Esophagus squamous epithelium (tissue), 5 donors: ENCODE results near the gene FTCDNL1. TPM values are rescaled to one million over a fixed set of nuclear protein-coding genes. Genes with fewer than 3 reads are reported as not detected.

Source experiments
- DNase-seq: peaks from one replicate; lab custom pipeline; 2025; lab: John Stamatoyannopoulos, UW
- H3K27ac ChIP-seq, 4 donors: fragments of 200-600 bp; sonication (generic); one replicate each; pipeline ENCODE4 v1.5.1; 2016 to 2019; ENCODE audit warnings: mild to moderate bottlenecking in 1 of 4
- H3K27me3 ChIP-seq, 4 donors: fragments of 200-600 bp; sonication (generic); 1 replicate in 3 of 4; 2 replicates in 1 of 4; pipeline versions ENCODE4 v1.5.1 to v1.6.0; 2017 to 2021; ENCODE audit warnings: antibody characterized with exemption in 1 of 4
- H3K36me3 ChIP-seq, 3 donors: fragments of 200-600 bp; sonication (generic); one replicate each; pipeline ENCODE4 v1.5.1; 2016 to 2019
- H3K4me1 ChIP-seq, 3 donors: fragments of 200-600 bp; sonication (generic); one replicate each; pipeline ENCODE4 v1.5.1; 2017 to 2019
- H3K4me3 ChIP-seq, 4 donors: fragments of 200-600 bp; sonication (generic); 1 replicate in 3 of 4; 2 replicates in 1 of 4; pipeline ENCODE4 v1.5.1; 2016 to 2019; ENCODE audit warnings: mild to moderate bottlenecking in 2 of 4, moderate library complexity in 1 of 4
- H3K9me3 ChIP-seq, 3 donors: fragments of 200-600 bp; sonication (generic); one replicate each; pipeline ENCODE4 v1.5.1; 2016 to 2019
- POLR2A ChIP-seq, 4 donors: fragments of 450-650 bp; IDR thresholded peaks; one replicate each; pipeline ENCODE4 v1.6.1; 2017; ENCODE audit warnings: antibody characterized with exemption in 4 of 4, mild to moderate bottlenecking in 4 of 4, moderate library complexity in 3 of 4
- WGBS, 2 donors: methylation state at CpG; one replicate each; pipeline ENCODE4 v1.1.5; 2018; 5-methylcytosine and 5-hydroxymethylcytosine counted together
- intact Hi-C: fragments of 100-400 bp; cut with DNase I; formaldehyde crosslinking; loops from one replicate; pipeline ENCODE4 v1.15.0; 2022
- total RNA-seq, 4 donors: library from RNA; depleted of rRNA; stranded (reverse); fragments of >200 nt; gene quantifications; one replicate each; pipeline ENCODE4 v1.1.0, GENCODE V29; 2016
- TF ChIP-seq, protein P1 (sequence below), 6 experiments: fragments of 450-650 bp in 4 of 6; fragments of 200-600 bp in 2 of 6; sonication (generic) in 2 of 6; IDR thresholded peaks; one replicate each; pipeline ENCODE4 v1.5.1; 2016 to 2019; ENCODE audit warnings: antibody characterized with exemption in 6 of 6, mild to moderate bottlenecking in 4 of 6, moderate library complexity in 4 of 6
- donor health status: DM: yes; HTN: yes; CAD: no.

The FTCDNL1 gene
- total RNA-seq, 4 donors from 2014 or later: 1.3 to 5.0 (median 2.6) TPM

DNA sequence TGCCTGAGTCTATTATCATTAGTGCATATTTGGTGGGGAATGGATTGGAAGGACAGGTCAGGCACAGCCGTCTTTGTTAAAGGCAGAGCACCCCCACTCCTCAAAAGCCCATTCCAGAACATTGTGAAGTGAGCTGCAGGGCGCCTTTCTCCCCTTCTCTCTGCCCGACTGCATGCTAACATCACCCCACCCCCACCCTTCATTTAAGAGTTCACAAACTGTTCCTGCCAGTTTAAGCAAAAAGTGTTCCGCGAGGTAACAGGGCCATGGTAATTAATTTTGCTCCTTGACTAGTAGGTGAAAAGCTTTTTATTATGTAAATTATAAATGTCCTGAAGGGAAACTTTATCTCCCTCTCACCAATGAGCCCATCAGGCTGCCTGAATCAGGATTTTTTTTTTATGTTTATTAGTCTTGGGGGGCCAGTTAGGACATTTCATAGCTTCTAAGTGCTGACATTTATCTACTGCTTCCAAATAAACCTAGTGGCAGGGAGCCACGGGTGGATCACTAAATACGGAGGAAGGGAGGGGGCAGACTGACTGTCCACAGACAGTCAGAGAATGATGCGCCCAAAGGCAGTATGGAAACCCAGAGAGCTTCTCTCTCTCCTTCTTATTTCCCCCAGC, 99.4 kb downstream of the FTCDNL1 start:
- no peak overlapping the region for H3K4me3 ChIP-seq
- H3K36me3 ChIP-seq: no peaks in the 10 kb centered on the region
- H3K27ac ChIP-seq: no peak overlapping the region
- H3K9me3 ChIP-seq: no peaks in the 10 kb centered on the region
- TF ChIP-seq, protein P1, sequence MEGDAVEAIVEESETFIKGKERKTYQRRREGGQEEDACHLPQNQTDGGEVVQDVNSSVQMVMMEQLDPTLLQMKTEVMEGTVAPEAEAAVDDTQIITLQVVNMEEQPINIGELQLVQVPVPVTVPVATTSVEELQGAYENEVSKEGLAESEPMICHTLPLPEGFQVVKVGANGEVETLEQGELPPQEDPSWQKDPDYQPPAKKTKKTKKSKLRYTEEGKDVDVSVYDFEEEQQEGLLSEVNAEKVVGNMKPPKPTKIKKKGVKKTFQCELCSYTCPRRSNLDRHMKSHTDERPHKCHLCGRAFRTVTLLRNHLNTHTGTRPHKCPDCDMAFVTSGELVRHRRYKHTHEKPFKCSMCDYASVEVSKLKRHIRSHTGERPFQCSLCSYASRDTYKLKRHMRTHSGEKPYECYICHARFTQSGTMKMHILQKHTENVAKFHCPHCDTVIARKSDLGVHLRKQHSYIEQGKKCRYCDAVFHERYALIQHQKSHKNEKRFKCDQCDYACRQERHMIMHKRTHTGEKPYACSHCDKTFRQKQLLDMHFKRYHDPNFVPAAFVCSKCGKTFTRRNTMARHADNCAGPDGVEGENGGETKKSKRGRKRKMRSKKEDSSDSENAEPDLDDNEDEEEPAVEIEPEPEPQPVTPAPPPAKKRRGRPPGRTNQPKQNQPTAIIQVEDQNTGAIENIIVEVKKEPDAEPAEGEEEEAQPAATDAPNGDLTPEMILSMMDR (IDR thresholded peaks at IDR 0.05): no peak
- TF ChIP-seq POLR2A (IDR thresholded peaks at IDR 0.05): no peak
- no peak for DNase-seq
- no peaks in the 10 kb centered on the region for H3K27me3 ChIP-seq
- intact Hi-C loops: no loop called here
- H3K4me1 ChIP-seq: peaks cover 0 to 1% (median 0%) of the 10 kb centered on the region in 3 donors
- 45 to 49% methylated on average over 6 to 7 of the region's 8 CpGs for WGBS, 2 donors

DNA sequence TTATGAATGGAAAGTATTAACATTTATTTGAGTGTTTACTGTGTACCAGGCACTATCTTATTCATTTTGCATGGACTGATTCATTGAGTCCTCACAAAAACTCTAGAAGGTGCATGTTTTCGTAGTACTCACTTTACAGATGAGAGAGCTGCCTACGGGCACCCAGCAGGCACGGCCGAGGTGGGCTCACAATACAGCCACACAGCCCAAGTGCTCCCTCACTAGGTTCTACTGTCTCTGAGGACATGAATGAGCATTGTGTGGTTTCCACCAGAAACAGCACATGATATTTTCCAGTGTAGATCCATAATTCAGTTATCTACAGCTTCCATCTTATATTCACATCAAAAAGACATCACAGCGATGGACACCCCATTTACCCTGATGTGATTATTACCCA, 101.4 kb downstream of the FTCDNL1 start:
- TF ChIP-seq, protein P1 (IDR thresholded peaks at IDR 0.05): no peak
- intact Hi-C loops: no loop called here
- no peak for DNase-seq
- WGBS, 2 donors: 92 to 94% methylated on average over 5 of the region's 5 CpGs
- Histone ChIP-seq H3K36me3 (no peaks in the 10 kb centered on the region), H3K9me3 (no peaks in the 10 kb centered on the region), H3K27me3 (no peaks in the 10 kb centered on the region), H3K4me3 (no peak overlapping the region), H3K4me1 (no peaks in the 10 kb centered on the region), H3K27ac (no peak overlapping the region)

DNA sequence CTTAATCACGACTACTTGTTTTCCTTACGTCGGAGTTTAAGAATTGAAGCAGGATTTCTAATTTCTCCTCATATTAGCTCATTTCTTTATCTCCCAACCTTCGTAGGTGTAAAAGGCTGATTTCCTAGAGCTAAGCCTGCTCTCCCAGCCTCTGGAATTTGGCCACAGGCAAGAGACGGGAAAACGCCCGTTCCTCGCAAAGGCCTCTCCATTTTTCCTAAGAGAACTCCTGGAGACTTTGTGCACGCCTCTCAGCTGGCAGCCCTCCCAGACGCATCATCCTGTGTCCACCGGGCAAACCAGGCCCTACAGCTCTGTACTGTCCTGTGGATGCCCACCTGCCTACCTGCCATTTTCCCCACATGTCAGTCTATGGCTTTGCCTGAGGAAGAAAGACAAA, 106.3 kb downstream of the FTCDNL1 start:
- Histone ChIP-seq H3K27ac (peak overlapping the region in 2 of 4 donors; percentile 34 to 36), H3K4me3 (no peak overlapping the region), H3K4me1 (peaks cover 0 to 5% (median 2%) of the 10 kb centered on the region in 3 donors), H3K36me3 (no peaks in the 10 kb centered on the region), H3K27me3 (peaks cover 0 to 3% (median 0%) of the 10 kb centered on the region in 4 donors), H3K9me3 (no peaks in the 10 kb centered on the region)
- no peak for DNase-seq
- no peak for TF ChIP-seq POLR2A (IDR thresholded peaks at IDR 0.05)
- TF ChIP-seq, protein P1 (IDR thresholded peaks at IDR 0.05): no peak
- 73 to 82% methylated on average over 11 of the region's 11 CpGs for WGBS, 2 donors
- intact Hi-C loops: no loop called here

DNA sequence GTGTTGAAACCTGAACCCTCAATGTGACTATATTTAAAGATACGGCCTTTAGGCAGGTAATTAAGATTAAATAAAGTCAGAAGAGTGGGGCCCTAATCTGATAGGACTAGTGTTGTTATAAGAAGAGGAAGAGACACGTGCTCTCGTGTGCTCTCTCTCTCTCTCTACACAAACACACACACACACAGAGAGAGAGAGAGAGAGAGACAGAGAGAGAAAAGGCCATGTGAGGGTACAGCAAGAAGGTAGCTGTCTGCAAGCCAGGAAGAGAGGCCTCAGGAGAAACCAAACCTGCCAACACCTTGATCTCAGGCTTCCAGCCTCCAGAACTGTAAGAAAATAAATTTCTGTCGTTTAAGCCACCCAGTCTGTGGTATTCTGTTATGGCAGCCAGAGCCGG, 106.7 kb downstream of the FTCDNL1 start:
- TF ChIP-seq, protein P1 (IDR thresholded peaks at IDR 0.05): no peak
- TF ChIP-seq POLR2A (IDR thresholded peaks at IDR 0.05): no peak
- no peak for DNase-seq
- Histone ChIP-seq H3K36me3 (no peaks in the 10 kb centered on the region), H3K9me3 (no peaks in the 10 kb centered on the region), H3K4me1 (peaks cover 0 to 8% (median 7%) of the 10 kb centered on the region in 3 donors), H3K4me3 (no peak overlapping the region), H3K27me3 (peaks cover 0 to 3% (median 0%) of the 10 kb centered on the region in 4 donors), H3K27ac (peak overlapping the region in 2 of 4 donors; percentile 9 to 36)
- intact Hi-C loops: no loop called here
- whole genome bisulfite sequencing, 2 donors: 47 to 60% methylated on average over 5 of the region's 5 CpGs

DNA sequence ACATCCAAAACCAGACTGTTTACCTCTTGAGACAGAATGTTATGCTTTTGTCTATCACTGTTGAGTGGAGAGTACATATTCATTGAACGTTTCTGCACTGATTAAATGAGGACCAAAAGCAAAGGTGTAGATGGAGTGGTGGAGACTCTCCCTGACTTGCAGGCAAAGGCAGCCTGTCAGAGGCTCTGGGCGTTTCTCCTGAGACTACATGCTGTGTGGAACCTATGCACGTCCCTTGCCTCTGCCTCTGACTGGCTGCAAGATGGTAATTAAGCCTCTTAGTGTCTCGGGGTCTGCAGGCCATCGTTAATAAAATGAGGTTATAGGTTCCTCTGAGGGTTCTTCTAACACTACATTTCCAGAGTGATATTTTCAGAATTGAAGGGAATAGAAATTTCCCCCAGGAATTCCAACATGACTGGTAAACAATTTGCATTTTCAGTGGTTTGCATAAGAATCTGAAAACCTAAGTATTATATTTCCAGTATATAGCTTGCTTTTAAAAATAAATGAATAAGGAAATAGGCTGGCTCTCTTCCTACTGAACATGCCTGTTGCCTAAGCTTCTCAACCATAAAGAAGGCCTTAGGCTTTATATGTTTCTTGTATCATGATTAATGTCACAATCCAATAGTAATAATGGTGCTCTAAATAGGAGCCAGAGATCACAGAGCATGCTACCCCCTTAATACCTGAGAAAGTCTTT, 107.4 kb downstream of the FTCDNL1 start:
- Histone ChIP-seq H3K27me3 (peaks cover 0 to 3% (median 0%) of the 10 kb centered on the region in 4 donors), H3K4me1 (peaks cover 0 to 8% (median 8%) of the 10 kb centered on the region in 3 donors), H3K4me3 (no peak overlapping the region), H3K36me3 (no peaks in the 10 kb centered on the region), H3K9me3 (no peaks in the 10 kb centered on the region), H3K27ac (peak overlapping the region in 1 of 4 donors; percentile 9)
- no peak for TF ChIP-seq POLR2A (IDR thresholded peaks at IDR 0.05)
- TF ChIP-seq, protein P1 (IDR thresholded peaks at IDR 0.05): no peak
- WGBS, 2 donors: 51 to 64% methylated on average over 5 of the region's 5 CpGs
- intact Hi-C loops: no loop called here
- no peak for DNase-seq
